Testis (tissue), 5 donors: Measurements from ENCODE around the gene RABEPK. TPM values are rescaled to one million over a fixed set of nuclear protein-coding genes. Genes with fewer than 3 reads are reported as not detected.

Source experiments
- DNase-seq: peaks from one replicate; pipeline ENCODE4 v3.0.0-alpha.2; 2019
- H3K27ac ChIP-seq, 2 donors: fragments of 200-600 bp; sonication (generic); one replicate each; pipeline ENCODE4 v1.5.1; 2019
- H3K27me3 ChIP-seq: fragments of 200-600 bp; sonication (generic); one replicate; pipeline ENCODE4 v1.5.1; 2019
- H3K36me3 ChIP-seq: fragments of 200-600 bp; sonication (generic); one replicate; pipeline ENCODE4 v1.5.1; 2017; ENCODE audit warnings: low read depth; ENCODE audit errors: missing control alignments
- H3K4me1 ChIP-seq: fragments of 200-600 bp; sonication (generic); one replicate; pipeline ENCODE4 v1.5.1; 2019
- H3K4me3 ChIP-seq, 2 donors: fragments of 200-600 bp; sonication (generic); one replicate each; pipeline ENCODE4 v1.5.1; 2017 to 2019
- H3K9me3 ChIP-seq: fragments of 200-600 bp; sonication (generic); one replicate; pipeline ENCODE4 v1.5.1; 2017
- POLR2A ChIP-seq: fragments of 450-650 bp; IDR thresholded peaks from one replicate; pipeline ENCODE4 v1.6.1; 2017; ENCODE audit warnings: antibody characterized with exemption, mild to moderate bottlenecking, moderate library complexity
- WGBS, 2 donors: methylation state at CpG; one replicate each; pipeline ENCODE4 v1.1.5; 2018; 5-methylcytosine and 5-hydroxymethylcytosine counted together
- intact Hi-C: fragments of 100-400 bp; cut with DNase I; formaldehyde crosslinking; loops from one replicate; pipeline ENCODE4 v1.15.1; 2023; ENCODE audit warnings: low total_unique reads
- long read RNA-seq, 2 donors: transcript quantifications; one replicate each; lab custom pipeline, GENCODE V29; 2026
- polyA plus RNA-seq: library from polyadenylated mRNA; stranded (reverse); fragments of 350-450 nt; fragmentation: Illumina TruSeq; extraction: RNeasy Lipid Tissue Mini Kit (QIAGEN cat#74804); gene quantifications from one replicate; pipeline ENCODE4 v1.2.3, GENCODE V29; 2014; ENCODE audit warnings: low read depth, low replicate concordance; ENCODE audit not compliant: insufficient read depth
- total RNA-seq, 2 donors: library from RNA; depleted of rRNA; stranded (reverse); fragments of >200 nt; gene quantifications; one replicate each; pipeline ENCODE4 v1.2.3, GENCODE V29; 2016
- TF ChIP-seq, protein P1 (sequence below), 3 experiments: fragments of 450-650 bp in 2 of 3; fragments of 200-600 bp in 1 of 3; sonication (generic) in 1 of 3; IDR thresholded peaks; one replicate each; pipeline ENCODE4 v1.5.1; 2016 to 2019; ENCODE audit warnings: antibody characterized with exemption in 3 of 3, mild to moderate bottlenecking in 2 of 3, moderate library complexity in 1 of 3

Gene RABEPK
- 10 to 100 TPM; 18.5 to 20.2 TPM for total RNA-seq
- 30.1 TPM for polyA plus RNA-seq
- long read RNA-seq, donor 1, transcript RABEPK-204 (9 exons, 1,466 nt): major isoform, 8 of 16 reads
- long read RNA-seq, donor 1, transcript RABEPK-202 (8 exons, 1,504 nt): minor isoform, 5 of 16 reads
- long read RNA-seq, donor 1, partial matches to known transcripts: 0 of 16 reads
- long read RNA-seq, donor 1, other reads (novel, unspliced or antisense): 0 of 16 reads
- long read RNA-seq, donor 2, partial matches to known transcripts: 0 of 5 reads
- long read RNA-seq, donor 2, other reads (novel, unspliced or antisense): 0 of 5 reads

DNA sequence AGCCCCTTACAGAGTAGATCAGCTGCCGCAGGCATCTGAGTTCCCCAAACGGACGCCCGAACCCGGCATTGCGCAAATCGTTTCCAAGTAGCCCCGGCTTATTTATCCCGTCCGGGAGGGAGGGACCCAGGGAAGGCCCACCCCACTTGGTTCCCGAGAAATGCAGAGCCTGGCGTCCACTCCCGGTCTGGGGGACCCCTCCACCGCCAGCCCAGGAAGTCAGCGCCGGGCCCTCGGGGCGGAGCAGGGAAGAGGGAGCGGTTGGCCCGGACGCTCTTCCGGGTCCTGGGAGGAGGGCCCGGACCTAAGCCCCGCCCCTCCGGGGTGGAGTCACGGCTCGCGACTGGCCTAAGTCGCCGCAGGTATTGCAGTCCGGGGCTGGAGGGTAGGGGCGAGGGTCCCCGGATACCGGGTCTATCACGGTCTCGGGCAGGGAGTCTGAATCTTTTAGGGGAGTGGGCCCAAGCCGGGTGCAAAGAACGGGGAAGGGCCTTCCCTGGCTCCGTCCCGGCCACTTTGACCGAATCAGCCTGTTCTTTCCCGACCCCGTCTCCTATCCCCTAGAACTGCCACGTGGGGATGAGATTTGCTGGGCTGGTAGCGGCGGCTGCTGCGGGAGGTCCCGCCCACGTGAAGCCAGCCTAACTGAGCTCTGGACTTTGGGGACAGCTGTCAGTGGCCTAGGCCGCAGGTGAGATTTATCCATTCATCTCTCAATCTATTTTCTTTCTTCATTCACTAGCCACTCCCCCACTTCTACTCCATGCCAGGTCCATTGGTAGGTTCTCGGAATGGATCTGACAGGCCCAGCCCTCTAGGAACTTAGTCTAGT lies at the start of gene RABEPK:
TSS of gene RABEPK (plus strand) at position 327 of the 832 bp plus-strand sequence. CDS start 2,472 bp downstream, outside the sequence.
- Histone ChIP-seq H3K4me3 (peak within 1 kb of the TSS; percentile 69 to 73), H3K9me3 (no peaks in the 10 kb centered on the region), H3K27ac (peak within 1 kb of the TSS; percentile 59 to 82), H3K4me1 (peaks cover 3% of the 10 kb centered on the region), H3K36me3 (no peaks in the 10 kb centered on the region), H3K27me3 (no peaks in the 10 kb centered on the region)
- peak; percentile 94 for DNase-seq
- intact Hi-C loops: no loop called here
- 0% methylated on average over 22 to 51 of the region's 51 CpGs for WGBS, 2 donors
- TF ChIP-seq POLR2A: peak; percentile 57
- TF ChIP-seq, protein P1, sequence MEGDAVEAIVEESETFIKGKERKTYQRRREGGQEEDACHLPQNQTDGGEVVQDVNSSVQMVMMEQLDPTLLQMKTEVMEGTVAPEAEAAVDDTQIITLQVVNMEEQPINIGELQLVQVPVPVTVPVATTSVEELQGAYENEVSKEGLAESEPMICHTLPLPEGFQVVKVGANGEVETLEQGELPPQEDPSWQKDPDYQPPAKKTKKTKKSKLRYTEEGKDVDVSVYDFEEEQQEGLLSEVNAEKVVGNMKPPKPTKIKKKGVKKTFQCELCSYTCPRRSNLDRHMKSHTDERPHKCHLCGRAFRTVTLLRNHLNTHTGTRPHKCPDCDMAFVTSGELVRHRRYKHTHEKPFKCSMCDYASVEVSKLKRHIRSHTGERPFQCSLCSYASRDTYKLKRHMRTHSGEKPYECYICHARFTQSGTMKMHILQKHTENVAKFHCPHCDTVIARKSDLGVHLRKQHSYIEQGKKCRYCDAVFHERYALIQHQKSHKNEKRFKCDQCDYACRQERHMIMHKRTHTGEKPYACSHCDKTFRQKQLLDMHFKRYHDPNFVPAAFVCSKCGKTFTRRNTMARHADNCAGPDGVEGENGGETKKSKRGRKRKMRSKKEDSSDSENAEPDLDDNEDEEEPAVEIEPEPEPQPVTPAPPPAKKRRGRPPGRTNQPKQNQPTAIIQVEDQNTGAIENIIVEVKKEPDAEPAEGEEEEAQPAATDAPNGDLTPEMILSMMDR (IDR thresholded peaks at IDR 0.05): no peak

DNA sequence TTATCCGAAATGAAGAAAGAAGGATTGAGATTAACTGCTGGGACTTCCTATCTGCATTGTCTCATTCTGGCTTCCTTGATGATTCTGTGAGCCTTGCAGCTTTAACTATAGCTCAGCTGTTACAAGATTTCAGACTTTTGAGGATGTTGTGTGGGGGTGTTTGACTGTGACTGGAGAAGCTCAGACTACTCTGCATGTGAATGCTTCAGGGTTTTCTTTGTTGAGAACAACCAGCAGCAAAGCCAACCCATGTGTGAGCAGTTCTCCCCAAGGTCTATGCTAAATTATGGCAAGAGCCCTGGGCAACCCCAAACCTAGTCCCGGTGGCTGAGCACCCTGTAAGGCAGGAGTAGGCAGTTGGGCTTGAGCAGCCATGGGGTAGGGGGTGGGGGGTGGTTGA lies 48.6 kb upstream of the RABEPK start:
- Histone ChIP-seq H3K27ac (no peak overlapping the region), H3K4me3 (no peak overlapping the region), H3K4me1 (no peaks in the 10 kb centered on the region), H3K36me3 (no peaks in the 10 kb centered on the region), H3K9me3 (no peaks in the 10 kb centered on the region), H3K27me3 (no peaks in the 10 kb centered on the region)
- TF ChIP-seq, protein P1 (IDR thresholded peaks at IDR 0.05): no peak
- no peak for TF ChIP-seq POLR2A
- DNase-seq: no peak
- intact Hi-C loops: no loop called here
- 83 to 95% methylated on average over 1 to 2 of the region's 2 CpGs for WGBS, 2 donors

- H3K36me3 ChIP-seq: no peaks in the 10 kb centered on the region
- no peaks in the 10 kb centered on the region for H3K9me3 ChIP-seq
- no peak overlapping the region for H3K4me3 ChIP-seq
- intact Hi-C loops: no loop called here
- H3K4me1 ChIP-seq: no peaks in the 10 kb centered on the region
- no peaks in the 10 kb centered on the region for H3K27me3 ChIP-seq
- 83 to 90% methylated on average over 4 of the region's 4 CpGs for WGBS, 2 donors
- no peak for DNase-seq
- TF ChIP-seq POLR2A: no peak
- TF ChIP-seq, protein P1 (IDR thresholded peaks at IDR 0.05): no peak
- no peak overlapping the region for H3K27ac ChIP-seq
These were observed 46.5 kb upstream of the RABEPK start for GRCh38 chr9:125153712-125154367.

DNA sequence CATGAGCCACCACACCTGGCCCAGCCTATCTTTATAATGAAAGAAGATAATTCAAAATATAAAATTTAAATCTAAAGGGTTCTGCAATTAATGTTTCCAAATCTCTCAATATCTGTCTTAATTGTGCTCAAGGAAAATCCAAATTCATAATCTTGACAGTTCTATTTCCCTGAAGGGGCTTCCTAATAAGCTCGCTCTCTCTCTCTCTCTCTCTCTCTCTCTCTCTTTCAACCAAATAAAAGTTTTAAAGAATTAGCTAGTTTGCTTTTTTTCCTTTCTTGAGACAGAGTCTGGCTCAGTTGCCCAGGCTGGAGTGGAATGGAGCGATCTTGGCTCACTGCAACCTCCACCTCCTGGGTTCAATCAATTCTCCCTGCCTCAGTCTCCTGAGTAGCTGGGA lies 43.8 kb upstream of the RABEPK start:
- no peak for DNase-seq
- H3K27me3 ChIP-seq: no peaks in the 10 kb centered on the region
- peaks cover 3% of the 10 kb centered on the region for H3K4me1 ChIP-seq
- TF ChIP-seq, protein P1 (IDR thresholded peaks at IDR 0.05): no peak
- no peak for TF ChIP-seq POLR2A
- 80 to 93% methylated on average over 2 of the region's 2 CpGs for WGBS, 2 donors
- no peak overlapping the region for H3K4me3 ChIP-seq
- H3K9me3 ChIP-seq: no peaks in the 10 kb centered on the region
- intact Hi-C loops: no loop called here
- H3K27ac ChIP-seq: no peak overlapping the region
- no peaks in the 10 kb centered on the region for H3K36me3 ChIP-seq
